CD14-positive monocyte (primary cell): ENCODE measurements around the gene SLC39A3. TPM values are rescaled to one million over a fixed set of nuclear protein-coding genes. Genes with fewer than 3 reads are reported as not detected.
A peak's percentile ranks its signal among the peaks of the same experiment; 100 is the strongest.

Experiments used
- DNase-seq, 3 donors: peaks; one replicate each; pipeline ENCODE4 v3.0.0-alpha.2; 2011 to 2022
- H2AFZ ChIP-seq: 2 replicates; pipeline ENCODE4 v1.6.0; 2012; ENCODE audit warnings: mild to moderate bottlenecking, low read depth, low read length, inconsistent platforms; ENCODE audit not compliant: insufficient read depth, poor library complexity, severe bottlenecking
- H3K27ac ChIP-seq, 2 donors: 1 replicate in 1 of 2; 2 replicates in 1 of 2; pipeline ENCODE4 v1.5.1; 2012 to 2013; ENCODE audit warnings: low read length in 2 of 2, control low read depth in 1 of 2, inconsistent platforms in 1 of 2, low read depth in 1 of 2, mild to moderate bottlenecking in 1 of 2
- H3K27me3 ChIP-seq, 2 donors: one replicate each; pipeline versions ENCODE4 v1.6.0 to v1.6.1; 2011 to 2013; ENCODE audit warnings: low read length in 2 of 2; ENCODE audit not compliant: control insufficient read depth in 2 of 2, insufficient read depth in 2 of 2
- H3K36me3 ChIP-seq, 2 donors: replicated peaks in 1 of 2; 1 replicate in 1 of 2; 2 replicates in 1 of 2; pipeline versions ENCODE4 v1.5.1 to v1.6.1; 2012 to 2013; ENCODE audit warnings: low read length in 2 of 2, control low read depth in 1 of 2, inconsistent platforms in 1 of 2, mild to moderate bottlenecking in 1 of 2; ENCODE audit not compliant: insufficient read depth in 2 of 2, control insufficient read depth in 1 of 2
- H3K4me1 ChIP-seq, 2 donors: 1 replicate in 1 of 2; 2 replicates in 1 of 2; pipeline versions ENCODE4 v1.5.1 to v1.6.1; 2012 to 2013; ENCODE audit warnings: low read length in 2 of 2, control low read depth in 1 of 2, inconsistent platforms in 1 of 2, mild to moderate bottlenecking in 1 of 2, moderate library complexity in 1 of 2; ENCODE audit not compliant: insufficient read depth in 2 of 2, control insufficient read depth in 1 of 2
- H3K4me2 ChIP-seq: replicated peaks from 2 replicates; pipeline ENCODE3; 2012; ENCODE audit warnings: low read length, moderate library complexity, mild to moderate bottlenecking; ENCODE audit not compliant: poor library complexity, severe bottlenecking; ENCODE audit errors: extremely low read depth
- H3K4me3 ChIP-seq, 3 experiments: fragments of 200-600 bp in 1 of 3; sonication (generic) in 1 of 3; replicated peaks in 1 of 3; 1 replicate in 2 of 3; 2 replicates in 1 of 3; pipeline ENCODE4 v1.5.1; 2011 to 2013; ENCODE audit warnings: low read length in 3 of 3, mild to moderate bottlenecking in 3 of 3, control low read depth in 2 of 3, low read depth in 2 of 3, inconsistent platforms in 1 of 3, moderate library complexity in 1 of 3
- H3K79me2 ChIP-seq: 2 replicates; pipeline ENCODE4 v1.6.0; 2012; ENCODE audit warnings: mild to moderate bottlenecking, control low read depth, inconsistent platforms, low read length, moderate library complexity; ENCODE audit not compliant: insufficient read depth
- H3K9ac ChIP-seq: 2 replicates; pipeline ENCODE4 v1.6.0; 2017; ENCODE audit warnings: low read length, mild to moderate bottlenecking; ENCODE audit not compliant: insufficient read depth, poor library complexity, severe bottlenecking
- H3K9me3 ChIP-seq, 2 donors: replicated peaks in 1 of 2; 1 replicate in 1 of 2; 2 replicates in 1 of 2; pipeline versions ENCODE4 v1.5.1 to v1.6.1; 2012 to 2013; ENCODE audit warnings: low read length in 2 of 2, control low read depth in 1 of 2; ENCODE audit not compliant: control insufficient read depth in 1 of 2, insufficient read depth in 1 of 2
- H4K20me1 ChIP-seq: 2 replicates; pipeline ENCODE4 v1.6.0; 2012; ENCODE audit warnings: mild to moderate bottlenecking, low read length, control low read depth, moderate library complexity; ENCODE audit not compliant: insufficient read depth
- H3K27ac Mint-ChIP-seq, 7 donors: one replicate each; pipeline ENCODE4 v1.8.0; 2020; ENCODE audit warnings: mild to moderate bottlenecking in 7 of 7, mixed read lengths in 7 of 7, moderate library complexity in 6 of 7, inconsistent platforms in 2 of 7
- H3K27me3 Mint-ChIP-seq, 3 donors: one replicate each; pipeline ENCODE4 v1.8.0; 2021 to 2022; ENCODE audit warnings: low read depth in 3 of 3, mild to moderate bottlenecking in 3 of 3, mixed read lengths in 3 of 3, moderate library complexity in 3 of 3, inconsistent platforms in 1 of 3
- H3K36me3 Mint-ChIP-seq, 2 donors: one replicate each; pipeline ENCODE4 v1.8.0; 2020; ENCODE audit warnings: mixed read lengths in 2 of 2, inconsistent platforms in 1 of 2, mild to moderate bottlenecking in 1 of 2
- H3K4me1 Mint-ChIP-seq: one replicate; pipeline ENCODE4 v1.8.0; 2020; ENCODE audit warnings: mild to moderate bottlenecking, mixed read lengths
- H3K4me3 Mint-ChIP-seq, 2 donors: one replicate each; pipeline ENCODE4 v1.8.0; 2020; ENCODE audit warnings: mild to moderate bottlenecking in 2 of 2, mixed read lengths in 2 of 2, moderate library complexity in 1 of 2
- H3K9me3 Mint-ChIP-seq, 7 donors: one replicate each; pipeline ENCODE4 v1.8.0; 2020 to 2022; ENCODE audit warnings: mixed read lengths in 7 of 7, mild to moderate bottlenecking in 6 of 7, moderate library complexity in 6 of 7, inconsistent platforms in 2 of 7
- CTCF ChIP-seq: fragments of 200-600 bp; IDR thresholded peaks from one replicate; pipeline ENCODE4 v1.8.0; 2022; ENCODE audit warnings: antibody characterized with exemption, mild to moderate bottlenecking
- WGBS: methylation state at CpG from one replicate; pipeline ENCODE4 v1.1.5; 2013; ENCODE audit warnings: missing lambda C conversion rate; ENCODE audit not compliant: insufficient coverage; 5-methylcytosine and 5-hydroxymethylcytosine counted together
- intact Hi-C, 2 donors: fragments of 100-400 bp; cut with micrococcal nuclease; formaldehyde crosslinking; loops; one replicate each; pipeline versions ENCODE4 v1.15.0 to v1.15.1; 2023
- polyA plus RNA-seq, 3 donors: library from polyadenylated mRNA; depleted of rRNA in 1 of 3; unstranded in 2 of 3; stranded (reverse) in 1 of 3; fragments of 300-500 nt in 2 of 3; fragments of >200 nt in 1 of 3; fragmentation: Illumina TruSeq in 2 of 3; gene quantifications; 1 replicate in 2 of 3; 2 replicates in 1 of 3; pipeline ENCODE4 v1.2.3, GENCODE V29; 2012 to 2021

SLC39A3 gene
- polyA plus RNA-seq, 3 donors = 14.2 to 39.5 (median 37.0) TPM

DNA sequence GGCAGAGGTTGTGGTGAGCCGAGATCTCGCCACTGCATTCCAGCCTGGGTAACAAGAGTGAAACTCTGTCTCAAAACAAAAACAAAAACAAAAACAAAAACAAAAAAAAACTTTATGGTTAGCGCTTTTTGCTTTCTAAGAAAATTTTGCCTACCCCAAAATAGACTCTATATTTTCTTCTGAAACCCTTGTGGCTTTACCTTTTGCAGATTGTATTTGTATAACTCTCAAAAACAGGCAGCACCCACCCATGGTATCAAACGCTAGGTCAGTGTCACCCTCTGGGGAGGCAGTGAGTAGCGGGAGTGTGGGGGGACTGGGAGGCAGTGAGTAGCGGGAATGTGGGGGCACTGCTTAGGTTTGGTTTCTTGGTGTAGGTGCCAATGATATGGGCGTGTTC is 7.5 kb upstream of the SLC39A3 start:
- Histone ChIP-seq H3K4me3 (no peak overlapping the region), H3K9ac (no peak overlapping the region), H3K27ac (no peak overlapping the region), H2AFZ (no peak overlapping the region), H3K4me1 (peaks cover 7 to 10% of the 10 kb centered on the region in 2 donors), H4K20me1 (no peaks in the 10 kb centered on the region), H3K9me3 (no peaks in the 10 kb centered on the region), H3K27me3 (no peaks in the 10 kb centered on the region), H3K79me2 (no peaks in the 10 kb centered on the region), H3K4me2 (no peak overlapping the region), H3K36me3 (no peaks in the 10 kb centered on the region)
- 93% methylated on average over 5 of the region's 7 CpGs for WGBS
- DNase-seq = no peak
- peaks cover 7% of the 10 kb centered on the region for H3K4me1 Mint-ChIP-seq
- peaks cover 8 to 12% (median 10%) of the 10 kb centered on the region in 3 donors for H3K27me3 Mint-ChIP-seq
- H3K9me3 Mint-ChIP-seq = no peaks in the 10 kb centered on the region
- peak overlapping the region in 1 of 7 donors; percentile 7 for H3K27ac Mint-ChIP-seq
- H3K4me3 Mint-ChIP-seq = no peak overlapping the region
- intact Hi-C loops = loop anchor here in 1 of 2 donors (10.0 kb wide), 1 partner anchor 283 kb away; no protein-coding TSS in a partner anchor
- no peak for TF ChIP-seq CTCF
- H3K36me3 Mint-ChIP-seq = no peaks in the 10 kb centered on the region

GRCh38 chr19:2744113-2744512 is 4.3 kb upstream of the SLC39A3 start:
- intact Hi-C loops = loop anchor here in 1 of 2 donors (10.0 kb wide), 1 partner anchor 279 kb away; no protein-coding TSS in a partner anchor
- Mint-ChIP-seq H3K4me3 (no peak overlapping the region), H3K27me3 (peaks cover 11 to 25% (median 15%) of the 10 kb centered on the region in 3 donors), H3K27ac (no peak overlapping the region), H3K4me1 (peaks cover 7% of the 10 kb centered on the region), H3K36me3 (no peaks in the 10 kb centered on the region), H3K9me3 (peaks cover 0 to 1% (median 0%) of the 10 kb centered on the region in 7 donors)
- no peak overlapping the region for H3K4me3 ChIP-seq
- peaks cover 7% of the 10 kb centered on the region for H3K79me2 ChIP-seq
- H3K9ac ChIP-seq = no peak overlapping the region
- no peak overlapping the region for H3K27ac ChIP-seq
- H2AFZ ChIP-seq = no peak overlapping the region
- no peaks in the 10 kb centered on the region for H3K9me3 ChIP-seq
- H3K27me3 ChIP-seq = no peaks in the 10 kb centered on the region
- peaks cover 5 to 10% of the 10 kb centered on the region in 2 donors for H3K4me1 ChIP-seq
- DNase-seq = no peak
- H4K20me1 ChIP-seq = no peaks in the 10 kb centered on the region
- no peak for TF ChIP-seq CTCF
- no peaks in the 10 kb centered on the region for H3K36me3 ChIP-seq
- no peak overlapping the region for H3K4me2 ChIP-seq
- no CpG with 5 or more reads among the region's 4 CpGs for WGBS
